IMR-90 (cell line): ENCODE data around the gene RGS7BP. TPM values are rescaled to one million over a fixed set of nuclear protein-coding genes. Genes with fewer than 3 reads are reported as not detected.

Experiments used
- ATAC-seq: fragments of 200-7000 bp; cut with Tn5 transposase; 2 replicates; pipeline ENCODE4 v1.9.1; 2020; ENCODE audit warnings: low read depth, mild to moderate bottlenecking, moderate library complexity
- BruUV-seq: library from RNA; stranded (reverse); fragments of 400-500 nt; replicated peaks from 2 replicates; lab custom pipeline; 2021; lab: Mats Ljungman, UMichigan
- CTCF ChIA-PET: fragments of 300-600 bp; formaldehyde crosslinking; extraction: SDS; loops from one replicate; lab custom pipeline; 2021; ENCODE audit warnings: antibody characterized with exemption; lab: Yijun Ruan, JAX
- POLR2A ChIA-PET: fragments of 300-600 bp; sonication (Branson Sonifier 250); formaldehyde crosslinking; loops from one replicate; lab custom pipeline; 2022; ENCODE audit warnings: antibody characterized with exemption; ENCODE audit not compliant: unreplicated experiment; lab: Charles Lee
- DNase-seq: peaks from one replicate; pipeline ENCODE4 v3.0.0; 2013
- H2AFZ ChIP-seq: replicated peaks from 2 replicates; pipeline ENCODE3; 2013; ENCODE audit warnings: low read length, mild to moderate bottlenecking; ENCODE audit not compliant: poor library complexity
- H2AK5ac ChIP-seq: 2 replicates; pipeline ENCODE4 v1.6.1; 2013; ENCODE audit warnings: low read depth, low read length, inconsistent platforms
- H2AK9ac ChIP-seq: replicated peaks from 2 replicates; pipeline ENCODE3; 2013; ENCODE audit warnings: mild to moderate bottlenecking, low read depth, low read length, moderate library complexity; ENCODE audit not compliant: poor library complexity
- H2BK120ac ChIP-seq: 2 replicates; pipeline ENCODE4 v1.6.1; 2013; ENCODE audit warnings: low read depth, low read length, inconsistent platforms
- H2BK15ac ChIP-seq: 3 replicates; pipeline ENCODE4 v1.6.1; 2013; ENCODE audit warnings: low read depth, low read length, inconsistent platforms
- H2BK20ac ChIP-seq: 2 replicates; pipeline ENCODE4 v1.6.1; 2013; ENCODE audit warnings: low read depth, mild to moderate bottlenecking, inconsistent platforms, low read length, moderate library complexity
- H2BK5ac ChIP-seq: 2 replicates; pipeline ENCODE4 v1.6.1; 2013; ENCODE audit warnings: mild to moderate bottlenecking, low read depth, low read length, inconsistent platforms; ENCODE audit not compliant: poor library complexity, severe bottlenecking
- H3K14ac ChIP-seq: replicated peaks from 2 replicates; pipeline ENCODE4 v1.6.1; 2013; ENCODE audit warnings: low read depth, low read length, inconsistent platforms
- H3K18ac ChIP-seq: 2 replicates; pipeline ENCODE4 v1.6.1; 2013; ENCODE audit warnings: low read depth, low read length, control low read depth
- H3K23ac ChIP-seq: 2 replicates; pipeline ENCODE4 v1.6.1; 2013; ENCODE audit warnings: low read depth, low read length, inconsistent platforms
- H3K27ac ChIP-seq: 2 replicates; pipeline ENCODE4 v1.5.1; 2013; ENCODE audit warnings: mild to moderate bottlenecking, control low read depth, low read length; ENCODE audit not compliant: insufficient read depth
- H3K27me3 ChIP-seq: 2 replicates; pipeline ENCODE4 v1.6.1; 2013; ENCODE audit warnings: low read length; ENCODE audit not compliant: control insufficient read depth, insufficient read depth
- H3K36me3 ChIP-seq: 2 replicates; pipeline ENCODE4 v1.6.1; 2013; ENCODE audit warnings: low read length, mixed read lengths; ENCODE audit not compliant: control insufficient read depth, insufficient read depth
- H3K4ac ChIP-seq: 2 replicates; pipeline ENCODE4 v1.6.1; 2013; ENCODE audit warnings: low read depth, low read length, inconsistent platforms
- H3K4me1 ChIP-seq: 2 replicates; pipeline ENCODE4 v1.6.1; 2013; ENCODE audit warnings: low read length, mixed read lengths; ENCODE audit not compliant: control insufficient read depth, insufficient read depth
- H3K4me2 ChIP-seq: 2 replicates; pipeline ENCODE4 v1.6.1; 2013; ENCODE audit warnings: low read depth, mild to moderate bottlenecking, control low read depth, low read length, moderate library complexity
- H3K4me3 ChIP-seq: 2 replicates; pipeline ENCODE4 v1.5.1; 2013; ENCODE audit warnings: low read depth, mild to moderate bottlenecking, control low read depth, low read length, moderate library complexity; ENCODE audit not compliant: insufficient read depth
- H3K56ac ChIP-seq: 2 replicates; pipeline ENCODE4 v1.6.1; 2013; ENCODE audit warnings: low read length, inconsistent platforms; ENCODE audit not compliant: insufficient read depth; ENCODE audit errors: extremely low read depth
- H3K79me1 ChIP-seq, 2 experiments: 2 replicates each; pipeline ENCODE4 v1.6.1; 2013; ENCODE audit warnings: low read length in 2 of 2, inconsistent platforms in 1 of 2, low read depth in 1 of 2
- H3K9ac ChIP-seq: 2 replicates; pipeline ENCODE4 v1.6.1; 2013; ENCODE audit warnings: low read depth, low read length, control low read depth
- H3K9me1 ChIP-seq: 2 replicates; pipeline ENCODE4 v1.6.1; 2013; ENCODE audit warnings: low read length, inconsistent platforms; ENCODE audit not compliant: insufficient read depth
- H3K9me3 ChIP-seq: 2 replicates; pipeline ENCODE4 v1.6.1; 2013; ENCODE audit warnings: low read length; ENCODE audit not compliant: control insufficient read depth, insufficient read depth
- H4K20me1 ChIP-seq: 2 replicates; pipeline ENCODE4 v1.6.1; 2013; ENCODE audit warnings: low read length, inconsistent platforms; ENCODE audit not compliant: insufficient read depth
- H4K5ac ChIP-seq: 2 replicates; pipeline ENCODE4 v1.6.1; 2013; ENCODE audit warnings: mild to moderate bottlenecking, low read depth, low read length, control low read depth
- H4K8ac ChIP-seq, 2 experiments: 2 replicates each; pipeline ENCODE4 v1.6.1; 2013; ENCODE audit warnings: low read depth in 2 of 2, low read length in 2 of 2, control low read depth in 1 of 2, inconsistent platforms in 1 of 2
- H4K91ac ChIP-seq: 2 replicates; pipeline ENCODE4 v1.6.1; 2013; ENCODE audit warnings: low read depth, low read length, inconsistent platforms; ENCODE audit not compliant: insufficient read depth
- FOS ChIP-seq: fragments of 150-350 bp; IDR thresholded peaks from 2 replicates; pipeline ENCODE4 v1.6.1; 2016; ENCODE audit warnings: low read depth, low read length
- dilution Hi-C: fragments of 300-500 bp; cut with HindIII; formaldehyde crosslinking; loops from one replicate; pipeline ENCODE4 v1.14.3; 2018; ENCODE audit warnings: low sequenced_read_pairs; ENCODE audit not compliant: unreplicated experiment
- in situ Hi-C: fragments of 300-500 bp; cut with MboI; formaldehyde crosslinking; loops from 3 replicates; pipeline ENCODE4 v1.14.3; 2019; ENCODE audit warnings: low sequenced_read_pairs, inconsistent platforms, mixed read lengths
- intact Hi-C: fragments of 100-400 bp; cut with micrococcal nuclease; formaldehyde crosslinking; loops from 2 replicates; pipeline ENCODE4 v1.10.0; 2022
- polyA plus RNA-seq, 3 experiments: library from polyadenylated mRNA; depleted of rRNA; stranded (reverse); fragments of >200 nt; gene quantifications; 2 replicates each; pipeline ENCODE4 v1.2.3, GENCODE V29; 2012; ENCODE audit warnings: low replicate concordance in 1 of 3
- total RNA-seq: library from RNA; depleted of rRNA; stranded (reverse); fragments of >200 nt; gene quantifications from 2 replicates; pipeline ENCODE4 v1.2.3, GENCODE V29; 2012

The RGS7BP gene
- total and polyA plus RNA-seq, 2 of the 4 experiments (the other 2 are of a cell fraction) = not detected

DNA sequence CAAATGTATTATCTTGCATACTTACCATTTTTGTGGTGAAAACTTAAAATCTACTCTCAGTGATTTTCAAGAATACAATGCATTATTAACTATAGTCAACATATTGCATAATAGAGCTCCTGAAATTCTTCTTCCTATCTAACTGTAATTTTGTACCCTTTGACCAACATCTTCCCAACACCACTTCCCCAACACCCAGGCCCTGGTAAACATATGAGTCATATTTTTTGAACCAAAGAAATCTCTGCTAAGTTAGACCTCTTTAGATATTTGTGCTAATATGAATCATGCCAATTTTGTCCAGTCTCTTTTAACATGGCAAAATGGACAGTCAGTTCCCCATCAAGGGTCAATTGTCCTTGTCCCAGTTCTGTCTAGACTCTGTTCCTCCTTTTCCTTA is 18.5 kb upstream of the RGS7BP start:
- H3K18ac ChIP-seq = no peak overlapping the region
- no peak overlapping the region for H3K4me3 ChIP-seq
- intact Hi-C loops = no loop called here
- H3K4ac ChIP-seq = no peak overlapping the region
- no peak overlapping the region for H2AK5ac ChIP-seq
- H3K4me2 ChIP-seq = no peak overlapping the region
- no TSS peak for BruUV-seq
- DNase-seq (no peak), ATAC-seq (no peak)
- in situ Hi-C loops = no loop called here
- no peak overlapping the region for H2AFZ ChIP-seq
- H2BK20ac ChIP-seq = no peak overlapping the region
- no peak overlapping the region for H2AK9ac ChIP-seq
- ChIA-PET POLR2A (no interaction called here), CTCF (no interaction called here)
- H2BK120ac ChIP-seq = no peak overlapping the region
- TF ChIP-seq FOS = no peak
- H3K79me1 ChIP-seq = no peaks in the 10 kb centered on the region
- H3K9me3 ChIP-seq = no peaks in the 10 kb centered on the region
- H4K5ac ChIP-seq = no peak overlapping the region
- H2BK5ac ChIP-seq = no peak overlapping the region
- no peak overlapping the region for H3K56ac ChIP-seq
- H4K20me1 ChIP-seq = no peaks in the 10 kb centered on the region
- H3K14ac ChIP-seq = no peak overlapping the region
- no peak overlapping the region for H4K8ac ChIP-seq
- no peaks in the 10 kb centered on the region for H3K9me1 ChIP-seq
- dilution Hi-C loops = no loop called here
- H3K27ac ChIP-seq = no peak overlapping the region
- no peak overlapping the region for H4K91ac ChIP-seq
- no peak overlapping the region for H2BK15ac ChIP-seq
- no peaks in the 10 kb centered on the region for H3K27me3 ChIP-seq
- H3K4me1 ChIP-seq = no peaks in the 10 kb centered on the region
- no peak overlapping the region for H3K23ac ChIP-seq
- no peak overlapping the region for H3K9ac ChIP-seq
- no peaks in the 10 kb centered on the region for H3K36me3 ChIP-seq
